ENCODE measurements around the gene KRTAP12-3.
"Not testable (repeated sequence)": the region's sequence is repeated elsewhere in the genome, so short reads cannot be mapped to it uniquely, and the experiment has no call there.

The KRTAP12-3 gene

GRCh38 chr21:44653123-44653522, 4.6 kb upstream of the KRTAP12-3 start:
- no peak for DNase-seq

DNA sequence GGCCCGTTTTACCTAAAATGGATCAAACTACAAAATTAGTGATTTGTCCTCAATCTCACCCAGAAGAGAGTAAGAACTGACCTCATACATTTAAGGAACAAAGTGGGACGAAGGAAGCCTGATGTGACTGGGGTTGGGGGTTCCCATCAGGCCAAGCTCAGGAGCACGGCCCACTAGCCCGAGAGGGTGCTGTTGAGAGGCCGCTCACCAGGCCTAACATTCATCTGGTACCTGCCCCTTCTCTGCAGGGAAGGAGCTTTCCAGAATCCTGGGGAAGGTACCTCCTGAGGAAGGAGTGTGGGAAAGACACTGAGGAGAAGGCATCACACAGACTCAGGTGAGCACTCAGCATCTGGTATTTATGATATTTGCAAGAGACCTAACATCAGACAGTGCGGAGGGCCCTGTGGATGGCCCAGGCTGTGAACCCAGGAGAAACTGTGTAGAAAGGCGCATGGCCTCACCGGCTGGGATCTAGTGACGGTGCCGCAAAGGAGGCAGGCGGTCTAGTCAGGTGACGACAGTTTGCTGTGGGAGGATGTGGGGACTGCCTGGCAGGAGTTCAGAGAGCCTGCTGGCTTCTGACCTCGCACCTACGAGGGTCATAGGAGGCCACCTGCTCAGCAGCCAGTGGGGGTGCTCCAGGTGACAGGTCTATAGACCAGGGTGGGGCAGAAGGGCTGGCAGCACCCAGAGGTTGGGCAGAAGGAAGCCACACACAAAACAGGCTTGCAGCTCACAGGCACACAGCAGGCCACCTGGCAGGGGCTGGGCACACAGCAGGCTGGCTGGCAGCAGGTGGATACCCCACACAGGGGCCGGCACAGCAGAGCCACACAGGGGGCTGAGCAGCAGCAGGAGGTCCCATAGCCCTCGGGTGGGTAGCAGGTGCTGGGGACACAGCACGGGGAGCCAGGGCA, 3.8 kb upstream of the KRTAP12-3 start:
- DNase-seq: no peak

DNA sequence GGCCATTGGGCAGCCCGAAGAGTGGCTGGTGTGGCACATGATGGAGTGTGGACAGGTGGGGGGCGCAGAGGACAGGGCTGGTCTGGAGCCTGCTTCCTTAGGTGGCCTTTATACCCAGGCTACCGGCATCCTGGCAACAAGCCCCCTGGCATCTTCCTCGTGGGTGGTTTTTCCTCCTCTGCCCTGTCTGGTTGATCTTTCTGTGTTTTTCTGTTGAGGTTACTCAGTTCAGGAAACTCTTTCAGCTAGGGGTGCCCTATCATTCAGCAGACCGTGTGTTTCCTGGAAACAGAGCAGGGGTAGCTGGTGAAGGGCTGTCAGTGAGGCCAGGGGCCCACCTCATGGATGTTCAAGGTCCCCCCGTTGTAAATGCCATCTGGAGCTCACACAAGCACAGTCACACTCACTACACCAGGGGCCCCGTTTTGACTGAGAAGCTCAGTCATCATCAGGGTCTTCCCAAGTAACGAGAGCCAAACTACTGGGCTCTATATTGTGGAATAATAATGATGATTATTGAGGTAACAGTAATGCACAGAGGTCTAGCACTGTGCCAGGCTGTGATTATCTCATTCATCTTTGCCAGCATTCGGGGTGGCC, 3.1 kb upstream of the KRTAP12-3 start, which contains the start of gene KRTAP12-4:
Gene KRTAP12-4, minus strand, starts transcription at position 84 of the 600 bp plus-strand sequence. Its CDS starts 45 bp downstream, at position 39.
- DNase-seq: no peak

- no peak for DNase-seq
Observed at GRCh38 chr21:44656868-44657267, 864 bp upstream of the KRTAP12-3 start.

GRCh38 chr21:44658541-44658910, 794 bp downstream of the KRTAP12-3 start:
- no peak for DNase-seq

DNA sequence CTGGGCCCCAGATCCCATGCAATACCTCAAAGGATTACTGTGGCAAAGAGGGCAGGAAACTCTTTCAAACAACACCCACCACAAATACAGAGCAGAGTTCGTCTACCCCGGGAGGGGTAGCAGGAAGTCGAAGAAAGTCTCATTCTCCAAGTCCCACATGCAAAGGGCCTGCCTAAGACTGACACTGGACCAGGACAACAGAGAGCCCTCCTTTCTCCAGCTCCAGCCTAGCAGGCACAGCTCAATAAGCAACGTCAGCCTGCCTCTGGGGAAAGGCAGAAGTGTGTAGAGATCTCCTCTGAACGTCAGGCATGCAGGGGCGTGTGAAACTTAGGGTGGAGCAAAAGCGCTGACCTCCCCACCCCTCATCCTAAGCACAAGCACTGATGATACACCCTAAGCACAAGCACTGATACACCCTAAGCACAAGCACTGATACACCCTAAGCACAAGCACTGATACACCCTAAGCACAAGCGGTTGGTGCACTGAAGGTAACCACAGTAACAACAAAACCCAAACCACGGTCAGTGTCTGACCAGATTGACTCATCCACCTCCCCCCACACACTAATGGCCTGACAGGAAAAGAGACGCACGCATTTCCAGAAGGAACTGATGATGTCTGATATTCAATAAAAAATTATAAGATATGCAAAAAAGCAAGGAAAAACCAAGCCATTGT, 1.3 kb downstream of the KRTAP12-3 start:
- DNase-seq: no peak

- DNase-seq: not testable (repeated sequence)
Observed at GRCh38 chr21:44661567-44661966, 3.8 kb downstream of the KRTAP12-3 start.

DNA sequence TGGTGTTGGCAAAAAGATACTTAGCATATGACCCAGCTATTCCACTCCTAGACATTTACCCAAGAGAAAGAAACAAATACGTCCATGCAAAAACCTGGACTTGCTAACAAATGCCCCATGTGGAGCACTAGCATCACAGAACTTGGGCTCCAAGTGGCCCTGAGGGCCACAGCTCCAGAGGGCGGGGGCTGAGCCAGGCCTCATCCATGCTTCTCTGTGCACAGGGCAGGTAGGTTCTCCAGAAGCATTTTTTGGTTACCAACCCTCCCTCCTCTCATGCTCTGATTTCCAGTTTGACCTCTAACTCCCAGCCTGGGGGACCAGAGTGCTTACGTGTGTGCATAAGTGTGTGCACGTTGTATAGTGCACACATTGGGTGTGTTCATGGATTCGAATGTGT, 7.0 kb downstream of the KRTAP12-3 start:
- no peak for DNase-seq

DNA sequence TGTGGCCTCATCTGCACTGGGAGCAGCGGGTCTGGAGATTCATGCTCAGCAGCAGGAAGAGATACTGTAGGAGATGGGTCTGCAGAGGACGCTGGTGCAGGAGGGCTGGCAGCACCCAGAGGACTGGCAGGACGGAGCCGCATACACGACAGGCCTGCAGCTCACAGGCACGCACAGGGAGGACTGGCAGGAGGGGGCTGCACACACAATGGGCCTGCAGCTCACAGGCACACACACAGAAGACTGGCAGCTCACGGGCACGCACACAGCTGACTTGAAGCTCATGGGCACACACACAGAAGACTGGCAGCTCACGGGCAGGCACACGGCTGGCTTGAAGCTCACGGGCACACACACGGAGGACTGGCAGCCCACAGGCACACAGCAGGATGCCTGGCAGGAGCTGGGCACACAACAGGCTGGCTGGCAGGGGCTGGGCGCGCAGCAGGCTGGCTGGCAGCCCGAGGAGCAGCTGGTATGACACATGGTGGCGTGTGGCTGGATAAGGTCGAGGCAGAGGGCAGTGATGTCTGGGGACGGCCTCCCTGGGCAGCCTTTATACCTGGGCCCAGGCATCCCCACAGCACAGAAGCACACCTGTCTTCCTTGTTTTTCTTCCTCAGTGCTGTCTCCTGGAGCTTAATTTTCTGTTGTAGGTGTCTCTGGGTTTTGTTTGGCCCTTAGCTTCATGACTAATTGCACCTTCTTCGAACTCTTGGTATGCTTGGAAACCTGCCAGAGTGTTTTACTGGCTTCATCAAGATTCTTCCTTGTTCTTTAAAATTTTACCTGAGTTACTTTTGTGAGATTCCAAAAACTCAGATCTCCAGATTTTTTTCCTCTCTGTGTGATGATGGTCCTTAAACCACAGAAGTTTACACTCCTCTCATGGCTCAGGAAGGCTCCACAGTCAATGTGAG, 8.9 kb downstream of the KRTAP12-3 start, which contains the start of gene KRTAP12-2:
Gene KRTAP12-2, minus strand, starts transcription at position 527 of the 920 bp plus-strand sequence. Its CDS starts 41 bp downstream, at position 486.
- DNase-seq: no peak

DNA sequence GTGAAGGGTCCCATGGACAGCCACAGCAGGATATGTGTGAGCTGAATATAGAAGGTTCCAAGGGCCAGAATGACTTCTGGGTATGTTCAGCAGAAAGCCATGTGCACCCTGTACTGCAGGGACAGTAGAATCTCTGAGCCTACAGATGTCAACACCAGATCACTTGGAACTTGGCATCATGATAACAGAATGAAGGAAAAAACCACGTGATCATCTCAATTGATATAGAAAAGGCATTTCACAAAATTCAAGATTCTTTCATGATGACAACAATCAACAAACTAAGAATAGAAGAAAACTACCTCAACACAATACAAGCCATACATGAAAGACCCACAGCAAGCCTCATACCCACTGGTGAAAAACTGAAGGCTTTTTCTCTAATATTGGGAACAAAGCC, 9.9 kb downstream of the KRTAP12-3 start:
- DNase-seq: no peak

- DNase-seq: no peak
Observed at GRCh38 chr21:44670642-44671432, 13.1 kb downstream of the KRTAP12-3 start.

- DNase-seq: no peak
Observed at GRCh38 chr21:44671911-44672310, 14.2 kb downstream of the KRTAP12-3 start.

- DNase-seq: no peak
Observed at GRCh38 chr21:44677881-44678280, 20.1 kb downstream of the KRTAP12-3 start.

DNA sequence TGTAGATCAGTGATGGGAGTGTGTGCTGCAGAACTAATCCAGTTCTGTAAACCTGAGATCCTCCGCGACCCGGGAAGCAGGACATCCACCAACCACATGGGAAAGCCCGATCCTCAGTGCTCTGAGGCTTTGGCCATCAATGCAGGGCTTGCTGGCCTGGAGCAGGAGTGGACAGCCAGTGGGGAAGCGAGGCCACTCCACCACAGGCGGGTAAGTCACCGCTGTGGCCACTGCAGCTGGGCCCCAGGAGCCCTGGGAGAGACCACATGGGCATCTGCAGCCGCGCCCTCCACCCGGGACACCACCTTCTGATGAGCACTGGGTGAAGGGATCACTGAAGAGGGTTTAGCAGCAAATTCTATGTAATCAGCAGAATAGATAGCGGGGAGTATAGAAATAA, 23.4 kb downstream of the KRTAP12-3 start:
- no peak for DNase-seq

DNA sequence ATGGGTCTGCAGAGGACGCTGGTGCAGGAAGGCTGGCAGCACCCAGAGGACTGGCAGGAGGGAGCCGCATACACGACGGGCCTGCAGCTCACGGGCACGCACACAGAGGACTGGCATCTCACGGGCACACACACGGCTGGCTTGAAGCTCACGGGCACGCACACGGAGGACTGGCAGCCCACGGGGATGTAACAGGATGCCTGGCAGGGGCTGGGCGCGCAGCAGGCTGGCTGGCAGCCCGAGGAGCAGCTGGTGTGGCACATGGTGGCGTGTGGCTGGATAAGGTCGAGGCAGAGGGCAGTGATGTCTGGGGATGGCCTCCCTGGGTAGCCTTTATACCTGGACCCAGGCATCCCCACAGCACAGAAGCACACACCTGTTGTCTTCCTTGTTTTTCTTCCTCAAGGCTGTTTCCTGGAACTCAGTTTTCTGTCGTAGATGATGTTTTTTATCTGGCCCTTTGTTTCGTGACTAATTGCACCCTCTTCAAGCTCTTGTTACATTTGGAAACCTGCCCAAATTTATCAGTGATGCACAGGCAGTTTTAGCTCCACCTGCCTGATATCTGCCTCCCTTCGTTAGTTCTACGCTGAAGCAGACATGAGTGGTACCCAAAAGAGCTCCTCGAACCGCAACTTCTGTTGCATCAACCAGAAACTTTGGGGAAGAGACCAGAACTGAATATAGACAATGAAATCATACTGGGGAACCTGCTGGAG, 24.3 kb downstream of the KRTAP12-3 start, which contains the start of gene KRTAP12-1:
Gene KRTAP12-1, minus strand, starts transcription at position 303 of the 719 bp plus-strand sequence. Its CDS starts 40 bp downstream, at position 263.
- DNase-seq: no peak

DNA sequence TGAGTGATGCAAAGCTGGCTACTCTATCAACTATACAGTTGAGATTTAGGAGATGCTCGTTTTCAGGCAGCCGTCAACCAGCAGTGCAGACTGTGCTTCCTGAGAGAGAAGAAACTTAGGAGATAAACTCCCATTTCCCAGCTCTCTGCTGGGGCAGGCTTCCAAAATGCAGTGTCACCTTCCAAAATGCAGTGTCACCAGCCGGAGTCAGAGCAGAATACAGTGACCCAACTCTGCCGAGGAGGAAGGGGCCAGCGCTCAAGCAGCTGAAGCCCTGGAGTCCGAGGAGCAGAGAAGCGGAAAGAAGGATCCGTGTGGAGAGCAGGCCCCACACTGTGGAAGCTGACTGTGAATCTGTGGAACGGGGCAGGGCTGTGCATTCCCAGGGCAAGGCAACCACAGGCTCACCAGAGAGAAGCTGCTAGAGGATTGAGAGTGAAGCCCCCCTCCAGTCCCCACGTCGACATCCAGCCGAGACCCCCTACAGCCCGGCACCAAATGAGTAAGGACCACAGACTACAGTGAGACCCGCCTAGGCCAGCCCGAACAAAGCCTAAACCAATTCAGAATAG, 24.9 kb downstream of the KRTAP12-3 start:
- DNase-seq: no peak

DNA sequence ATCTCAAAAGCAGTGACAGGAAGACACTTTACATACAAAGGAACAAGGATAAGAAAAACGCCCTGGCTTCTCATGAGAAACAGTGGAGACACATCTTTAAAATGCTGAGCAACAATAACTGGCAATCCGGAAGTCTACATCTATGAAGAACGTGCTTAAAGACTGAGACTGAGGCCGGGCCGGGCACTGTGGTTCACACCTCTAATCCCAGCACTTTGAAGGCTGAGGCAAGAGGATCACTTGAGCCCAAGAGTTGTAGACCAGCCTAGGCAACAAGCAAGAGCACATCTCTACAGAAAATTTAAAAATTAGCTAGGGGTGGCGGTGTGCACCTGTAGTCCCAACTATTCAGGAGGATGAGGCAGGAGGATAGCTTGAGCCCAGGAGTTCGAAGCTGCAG, 26.3 kb downstream of the KRTAP12-3 start:
- no peak for DNase-seq

DNA sequence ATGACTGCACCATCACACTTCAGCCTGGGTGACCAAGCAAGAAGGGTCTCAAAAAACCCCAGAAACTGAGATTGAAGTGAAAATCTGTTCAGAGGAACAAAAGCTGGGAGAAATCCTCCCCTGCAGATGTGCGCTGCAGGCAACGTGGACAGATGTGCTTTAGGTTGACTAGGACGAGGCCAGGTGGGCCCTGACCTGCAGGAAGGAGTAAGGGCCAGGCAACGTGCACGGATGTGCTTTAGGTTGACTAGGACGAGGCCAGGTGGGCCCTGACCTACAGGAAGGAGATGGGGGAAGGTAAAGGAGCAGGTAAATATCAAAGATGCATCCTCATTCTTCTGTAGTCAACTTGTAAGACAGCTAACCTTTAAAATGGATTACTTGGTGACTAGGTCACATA, 26.8 kb downstream of the KRTAP12-3 start:
- no peak for DNase-seq

DNA sequence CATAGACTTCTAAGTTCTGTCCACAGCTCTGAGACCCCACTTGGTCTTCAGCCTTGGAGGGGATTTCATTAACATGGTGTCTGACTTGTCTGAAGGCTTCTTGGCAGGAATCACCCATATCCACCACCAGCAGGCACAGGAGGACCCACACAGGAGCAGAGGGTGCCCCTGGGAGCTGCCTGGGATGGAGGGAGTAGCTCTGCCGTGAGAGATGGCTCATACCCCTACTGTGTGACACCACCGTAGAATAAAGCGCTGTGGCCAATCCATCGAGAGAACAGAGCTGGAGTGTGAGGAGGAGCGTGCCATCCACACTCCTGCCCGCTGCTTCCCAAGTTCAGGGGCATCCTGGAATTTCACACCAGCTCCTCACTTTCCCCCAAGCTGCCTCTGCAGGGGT, 27.3 kb downstream of the KRTAP12-3 start:
- not testable (repeated sequence) for DNase-seq
